ENCODE data around the gene FTCDNL1.

The FTCDNL1 gene

DNA sequence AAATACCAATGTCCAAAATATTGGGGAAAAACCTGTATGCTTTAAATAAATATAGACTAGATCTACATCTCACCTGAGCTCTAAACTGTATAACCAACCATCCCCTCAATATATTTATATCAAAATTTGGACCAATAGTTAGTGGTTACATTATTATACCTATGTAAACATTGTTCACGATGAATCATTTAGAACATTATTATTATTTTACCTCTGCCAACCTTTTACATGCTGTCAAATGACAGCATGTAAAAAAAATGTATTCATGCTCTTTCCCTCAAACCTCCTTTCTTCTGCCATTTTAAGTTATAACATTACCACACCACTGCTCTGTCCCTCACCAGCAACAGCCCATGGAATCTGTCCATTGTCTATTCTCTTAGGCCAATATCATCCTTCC, 9.6 kb downstream of the FTCDNL1 start:
- no peak for DNase-seq

DNA sequence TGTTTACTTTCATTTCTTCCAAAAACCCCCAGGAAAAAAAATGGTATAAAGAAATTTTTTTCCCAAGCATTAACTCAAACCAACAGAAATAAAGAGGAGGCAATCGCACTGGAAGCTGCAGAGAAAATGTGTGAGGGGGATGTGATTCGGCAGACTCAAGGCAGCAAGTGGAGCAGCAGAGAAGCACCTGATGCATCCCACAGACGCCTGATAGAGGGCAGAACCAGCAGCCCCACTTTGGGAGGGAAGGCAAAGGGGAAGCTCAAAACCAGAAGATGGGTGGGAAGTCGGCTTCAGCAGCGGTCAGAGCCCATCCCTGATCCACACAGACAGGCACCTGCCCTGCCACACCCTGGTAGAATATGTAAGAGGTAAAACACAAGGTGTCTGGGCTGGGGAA, 12.6 kb downstream of the FTCDNL1 start:
- DNase-seq = no peak

DNA sequence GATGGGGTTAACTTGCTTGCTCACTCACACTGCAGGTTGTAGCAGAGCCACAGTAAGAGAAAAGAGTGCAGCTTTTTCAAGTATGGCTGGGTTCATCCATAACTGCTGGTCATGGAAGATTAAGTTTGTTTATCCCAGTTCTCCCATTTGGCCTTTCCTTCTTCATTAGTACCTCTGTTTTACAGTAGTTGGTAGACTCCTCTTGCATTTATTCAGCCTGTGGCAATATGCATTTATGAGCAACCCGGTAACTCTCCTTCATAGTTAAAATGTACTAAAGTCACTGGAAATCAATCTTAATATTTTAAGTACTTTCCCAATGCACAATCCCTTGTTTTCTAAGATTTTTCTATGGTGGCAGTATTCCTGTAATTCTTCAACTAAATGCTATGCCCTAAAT, 14.0 kb downstream of the FTCDNL1 start:
- no peak for DNase-seq

DNA sequence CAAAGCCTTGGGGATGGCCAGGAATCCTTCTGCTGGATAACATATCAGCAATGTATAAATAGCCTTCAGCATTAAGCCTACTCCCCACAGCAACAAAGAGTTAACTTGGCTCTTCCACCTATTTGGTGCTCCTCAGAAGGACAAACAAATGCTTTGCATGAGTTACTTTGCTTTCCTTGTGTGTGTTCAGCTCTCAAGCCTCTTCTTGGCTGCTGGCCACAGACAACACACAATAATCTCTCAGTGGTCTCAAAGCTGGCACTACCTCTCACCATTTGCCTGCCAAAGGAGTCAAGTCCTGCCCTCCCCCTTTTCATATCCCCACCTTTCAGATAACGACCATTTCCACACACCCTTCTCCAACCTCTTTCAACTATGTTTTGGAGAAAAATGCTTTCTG, 17.5 kb downstream of the FTCDNL1 start:
- DNase-seq = no peak

DNA sequence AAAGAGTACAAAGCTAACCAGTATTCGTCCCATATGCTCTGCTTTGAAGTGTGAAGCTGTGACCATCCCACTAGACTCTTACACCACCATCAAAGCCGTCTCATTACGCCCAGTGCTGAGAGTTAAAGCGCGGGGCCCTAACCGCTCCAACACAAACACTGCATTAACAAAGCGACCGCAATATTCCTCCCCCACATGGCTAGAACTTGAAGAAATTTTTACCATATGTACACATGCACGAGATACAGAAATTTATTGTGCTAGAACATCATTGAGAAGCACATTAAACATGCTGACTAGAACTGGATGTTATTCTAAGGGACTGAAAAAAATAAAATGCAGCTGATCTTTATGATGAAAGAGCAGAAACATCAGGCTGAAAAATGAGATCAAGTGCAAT, 20.5 kb downstream of the FTCDNL1 start:
- DNase-seq = peak; percentile 62

DNA sequence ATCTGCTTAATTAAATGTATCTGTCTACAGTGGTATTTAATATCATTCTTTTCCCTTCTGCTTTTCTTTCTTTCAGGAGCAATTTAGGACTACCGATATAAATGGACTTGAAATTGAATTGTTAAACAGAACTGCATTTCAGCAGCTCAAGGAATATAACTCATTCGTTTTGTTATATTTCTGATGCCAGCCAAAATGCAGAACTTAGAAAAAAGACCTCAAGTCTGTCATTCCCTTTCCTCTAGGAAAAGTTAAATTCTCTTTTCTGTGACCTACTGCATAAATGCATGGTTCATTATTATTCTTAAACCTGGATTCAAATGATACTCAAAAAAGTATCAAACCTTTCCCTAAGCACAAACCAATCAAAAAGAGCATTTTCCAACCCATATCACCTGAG, 21.4 kb downstream of the FTCDNL1 start:
- DNase-seq = no peak

DNA sequence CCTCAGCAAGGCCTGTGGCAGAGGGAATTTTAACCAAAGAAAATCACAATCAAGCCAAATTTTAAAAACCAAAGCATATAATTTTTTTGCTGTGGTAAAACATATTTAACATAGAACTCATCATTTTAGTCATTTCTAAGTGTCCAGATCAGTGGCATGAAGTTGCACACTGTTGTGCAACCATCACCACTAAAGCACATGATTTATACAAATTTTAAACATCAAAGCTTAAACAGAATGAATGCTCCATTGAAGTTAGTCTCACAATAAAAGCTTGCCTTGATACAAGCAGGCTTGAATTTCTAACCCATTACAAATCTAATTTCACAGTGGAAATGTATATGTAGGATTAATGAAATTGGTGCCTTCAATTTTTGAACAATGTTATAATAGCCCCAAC, 31.2 kb downstream of the FTCDNL1 start:
- peak; percentile 25 for DNase-seq

DNA sequence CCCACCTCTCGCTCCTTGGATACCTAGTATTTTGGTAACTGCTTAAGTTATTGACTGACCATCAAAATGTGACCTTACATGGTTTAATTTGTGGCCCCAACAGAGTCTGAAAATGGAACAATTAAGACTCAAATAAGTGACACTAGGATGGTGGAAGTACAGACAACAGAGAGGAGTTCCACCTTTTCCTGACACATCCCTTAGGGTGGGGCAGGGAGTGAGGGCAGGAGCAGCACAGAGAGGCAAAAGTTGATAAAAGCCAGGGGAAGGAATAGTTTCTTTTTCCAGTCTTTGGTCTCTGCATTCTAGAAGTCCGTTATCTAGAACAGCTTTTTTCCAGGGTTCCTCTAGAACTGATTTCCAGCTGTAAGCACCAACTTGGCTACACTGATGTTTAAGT, 32.2 kb downstream of the FTCDNL1 start:
- no peak for DNase-seq

DNA sequence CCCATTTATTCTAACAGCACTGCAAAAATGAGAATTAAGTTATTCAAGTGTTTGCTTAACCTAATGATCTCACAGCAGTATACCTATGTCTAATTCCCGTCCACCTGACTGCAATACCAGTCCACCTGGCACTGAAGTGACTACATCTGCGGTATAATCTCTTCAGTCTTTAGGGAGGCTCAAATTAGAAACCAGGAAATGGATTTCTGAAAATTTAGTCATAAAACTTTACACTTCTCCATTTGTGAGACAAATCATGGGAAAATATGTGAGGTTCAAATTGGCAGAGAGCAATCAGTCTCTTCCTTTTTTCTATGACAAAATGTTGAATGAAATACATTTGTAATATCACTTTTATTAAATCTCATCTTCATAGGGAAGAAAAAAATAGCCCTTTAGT, 33.0 kb downstream of the FTCDNL1 start:
- no peak for DNase-seq

DNA sequence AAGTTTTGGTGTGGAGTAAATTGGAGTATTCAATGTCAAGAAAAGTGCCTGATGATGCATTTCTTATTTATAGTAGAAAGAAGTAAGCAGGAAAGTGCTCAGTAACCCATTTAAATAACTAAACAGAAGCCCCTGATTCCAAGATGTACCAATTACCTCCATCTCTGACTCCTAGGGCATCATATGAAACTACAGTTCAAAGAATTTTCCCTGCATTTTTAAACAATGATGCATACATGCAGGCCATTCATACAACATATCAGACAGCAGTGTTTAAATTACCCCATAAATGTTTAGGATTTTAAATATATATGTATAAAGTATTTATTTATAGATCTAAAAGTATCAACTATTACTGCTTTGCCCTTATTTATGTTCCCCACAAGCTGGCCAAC, 36.2 kb downstream of the FTCDNL1 start:
- peak; percentile 25 for DNase-seq

DNA sequence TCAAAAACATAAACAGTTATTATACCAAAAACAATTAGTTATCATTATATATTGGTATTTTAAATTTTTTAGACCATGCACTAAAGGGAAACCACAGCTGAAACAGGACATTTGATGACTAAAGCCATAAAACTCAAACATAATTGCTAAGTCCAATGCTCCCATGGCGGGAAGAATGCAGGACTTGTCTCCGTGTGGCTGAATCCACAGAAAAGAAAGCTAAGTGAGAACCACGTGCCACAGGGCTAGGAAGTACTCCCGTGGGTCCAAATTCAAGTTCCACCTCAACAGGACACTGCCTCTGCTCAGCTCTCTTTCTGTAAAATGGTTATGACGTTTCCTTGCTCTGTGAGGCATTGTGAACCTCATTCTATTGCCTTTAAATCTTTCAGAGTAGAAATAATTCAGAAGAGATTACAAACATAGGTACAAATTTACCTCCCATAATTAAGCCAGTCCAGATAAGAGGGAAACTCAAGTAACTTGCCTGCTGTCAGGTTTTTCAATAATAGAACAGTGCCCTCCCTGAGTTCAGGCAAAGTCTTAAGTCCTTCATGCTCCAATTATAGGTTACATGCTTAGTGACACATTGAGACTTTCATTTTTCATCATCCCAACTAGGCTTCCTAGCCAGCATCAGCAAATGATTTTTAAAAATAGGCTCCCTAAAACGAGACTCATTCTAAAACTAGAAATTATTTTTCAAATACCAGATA, 36.7 kb downstream of the FTCDNL1 start:
- DNase-seq = peak; percentile 28

DNA sequence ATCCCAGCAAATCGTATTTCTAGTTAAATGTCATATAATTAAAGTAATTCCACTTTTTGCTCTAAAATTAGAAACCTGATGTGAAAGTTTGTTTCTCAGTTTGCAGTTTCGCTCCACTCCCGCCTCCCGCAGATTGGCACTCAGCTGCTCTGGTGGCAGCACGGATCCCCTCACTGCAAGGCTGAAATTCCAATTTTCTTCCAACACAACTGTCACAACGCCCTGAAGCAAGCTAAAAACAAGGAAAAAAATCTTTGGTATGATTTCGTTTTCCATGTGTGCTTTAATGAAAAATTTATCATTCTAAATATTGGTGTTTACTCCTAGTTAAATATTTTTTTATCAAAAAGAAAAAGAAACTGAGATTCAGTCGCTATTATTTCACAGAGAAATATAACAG, 38.5 kb downstream of the FTCDNL1 start:
- no peak for DNase-seq

DNA sequence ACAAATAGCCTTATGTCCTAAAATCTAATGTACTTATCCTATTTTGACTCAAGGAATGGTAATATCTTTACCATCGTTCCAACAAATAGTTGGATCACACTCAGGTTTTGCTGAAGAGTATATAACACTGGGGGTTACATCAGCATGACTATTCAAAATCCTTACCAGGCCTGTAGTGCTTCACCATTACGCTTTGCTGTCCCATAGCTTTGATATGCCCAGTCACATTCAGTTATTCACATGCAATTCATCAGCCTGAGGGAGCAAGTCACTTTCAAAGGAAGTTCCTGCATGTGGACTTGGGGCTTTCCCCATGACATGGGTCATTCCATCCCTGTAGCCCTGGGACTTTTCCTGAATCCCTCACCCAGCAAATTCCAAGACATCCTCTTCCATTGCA, 39.6 kb downstream of the FTCDNL1 start:
- DNase-seq = peak; percentile 51

DNA sequence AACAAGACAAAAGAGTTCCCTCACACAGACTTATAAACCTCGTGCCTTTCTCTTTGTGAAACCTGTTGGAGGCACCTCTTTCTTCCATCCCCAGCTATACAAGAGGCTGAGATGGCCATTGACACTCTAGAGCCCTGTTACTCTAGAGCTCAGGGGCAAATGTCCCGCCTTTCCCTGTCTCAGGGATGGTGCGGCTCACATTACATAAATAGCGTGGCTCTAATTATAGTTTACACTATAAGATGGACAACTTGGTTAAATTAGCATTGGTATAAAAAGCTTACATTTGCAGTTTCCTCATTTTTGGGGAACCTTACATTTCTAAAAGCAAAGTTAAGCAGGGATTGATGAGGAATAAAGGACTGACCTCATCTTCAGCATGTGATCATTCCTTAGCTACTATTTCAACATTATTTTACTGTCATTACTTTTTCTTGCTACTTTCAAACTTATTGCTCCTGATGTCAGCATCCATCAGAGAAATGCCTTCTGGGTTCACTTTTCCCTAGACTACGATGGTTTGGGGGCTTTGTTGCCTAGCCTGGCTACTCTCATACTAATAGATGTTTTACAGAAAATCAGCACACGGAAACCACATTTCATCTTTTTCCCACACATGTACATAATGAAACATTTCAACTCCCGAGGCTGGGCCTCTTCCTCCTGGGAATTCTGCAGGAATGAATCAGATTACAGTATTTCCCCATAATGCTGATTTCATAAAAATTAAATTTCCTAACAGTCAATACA, 40.4 kb downstream of the FTCDNL1 start:
- peak; percentile 85 for DNase-seq

DNA sequence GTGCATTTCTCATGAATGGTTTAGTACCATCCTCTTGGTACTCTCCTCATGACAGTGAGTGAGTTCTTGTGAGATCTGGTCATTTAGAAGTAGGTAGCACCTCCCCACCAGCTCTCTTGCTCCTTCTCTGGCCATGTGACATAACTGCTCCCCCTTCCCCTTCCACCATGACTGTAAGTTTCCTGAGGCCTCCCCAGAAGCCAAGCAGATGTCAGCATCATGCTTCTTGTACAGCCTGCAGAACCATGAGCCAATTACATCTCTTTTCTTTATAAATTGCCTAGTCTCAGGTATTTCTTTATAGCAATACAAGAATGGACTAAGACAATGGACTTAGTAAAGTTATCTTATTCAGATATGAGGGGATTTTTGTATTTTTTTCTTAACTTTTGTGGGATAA, 43.0 kb downstream of the FTCDNL1 start:
- no peak for DNase-seq

DNA sequence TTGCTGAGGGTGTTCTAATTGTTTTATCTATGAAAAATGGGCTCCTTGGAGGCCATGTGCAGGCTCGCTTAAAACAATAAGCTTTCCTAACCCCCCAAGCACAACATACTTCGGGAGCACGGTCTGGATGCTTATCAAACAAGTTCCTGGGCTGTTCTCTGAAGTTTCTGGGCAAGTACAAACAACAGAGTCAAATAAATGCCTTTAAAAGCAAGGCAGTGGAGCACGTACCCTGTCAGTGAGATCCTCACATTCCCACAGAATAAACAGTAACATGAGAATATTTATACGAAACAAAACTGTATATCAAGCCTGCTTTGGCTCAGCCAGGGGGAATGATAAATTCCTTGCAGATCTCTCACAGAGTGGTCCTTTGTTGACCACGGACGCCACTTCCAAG, 44.8 kb downstream of the FTCDNL1 start:
- DNase-seq = no peak

DNA sequence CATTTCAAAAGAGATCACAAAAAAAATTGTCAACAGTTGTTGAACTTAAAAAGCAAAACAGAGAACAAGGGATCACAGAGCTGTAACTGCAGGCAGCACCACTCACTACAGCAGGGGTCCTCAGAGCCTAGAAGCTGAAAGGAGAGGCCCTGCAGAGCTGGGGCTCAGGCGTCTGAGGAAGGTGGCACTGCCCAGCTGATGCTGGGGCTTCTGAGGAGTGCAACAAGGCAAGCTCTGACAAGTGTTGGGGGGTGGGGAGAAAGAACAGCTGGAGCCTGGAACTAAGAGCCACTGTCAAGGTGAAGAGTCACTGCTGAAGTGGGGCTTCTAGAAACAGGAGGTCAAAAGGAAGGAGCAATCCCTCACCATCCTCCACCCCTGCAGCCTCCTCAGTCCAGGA, 46.2 kb downstream of the FTCDNL1 start:
- DNase-seq = no peak

DNA sequence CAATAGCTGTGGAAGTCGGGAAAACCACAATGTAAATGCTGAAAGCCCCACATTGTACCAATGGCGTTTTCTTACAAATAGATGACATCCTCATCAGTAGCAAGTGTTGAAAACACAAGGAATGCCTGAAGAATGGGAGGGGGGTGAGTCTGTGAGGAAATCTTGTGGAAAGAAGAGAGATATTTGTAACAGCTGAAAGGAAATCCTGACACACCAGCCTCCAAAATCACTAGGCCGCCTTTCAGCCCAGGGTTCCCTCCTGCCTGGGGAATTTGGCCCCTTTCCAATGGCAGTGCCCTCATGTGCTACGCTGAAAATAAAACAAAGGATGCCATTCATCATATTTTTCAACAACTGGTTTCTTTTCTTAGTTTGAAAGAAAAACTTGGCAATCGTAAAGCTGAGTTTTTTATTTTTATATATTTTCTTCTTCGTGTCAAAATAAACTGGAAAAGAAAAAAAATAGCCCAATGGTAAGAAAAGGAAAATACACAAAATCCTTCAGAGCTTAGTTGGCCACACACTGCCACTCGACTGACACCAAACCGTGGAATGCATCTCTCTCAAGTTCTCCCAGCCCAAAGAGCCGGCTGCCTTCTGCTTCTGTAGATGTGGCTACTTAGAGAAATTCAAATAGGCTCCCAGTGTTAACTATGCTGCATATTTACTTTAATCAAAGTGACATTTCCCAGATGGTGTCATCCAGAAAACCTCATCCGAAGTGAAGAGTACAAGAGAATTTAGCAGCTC, 52.0 kb downstream of the FTCDNL1 start:
- peak; percentile 44 for DNase-seq

DNA sequence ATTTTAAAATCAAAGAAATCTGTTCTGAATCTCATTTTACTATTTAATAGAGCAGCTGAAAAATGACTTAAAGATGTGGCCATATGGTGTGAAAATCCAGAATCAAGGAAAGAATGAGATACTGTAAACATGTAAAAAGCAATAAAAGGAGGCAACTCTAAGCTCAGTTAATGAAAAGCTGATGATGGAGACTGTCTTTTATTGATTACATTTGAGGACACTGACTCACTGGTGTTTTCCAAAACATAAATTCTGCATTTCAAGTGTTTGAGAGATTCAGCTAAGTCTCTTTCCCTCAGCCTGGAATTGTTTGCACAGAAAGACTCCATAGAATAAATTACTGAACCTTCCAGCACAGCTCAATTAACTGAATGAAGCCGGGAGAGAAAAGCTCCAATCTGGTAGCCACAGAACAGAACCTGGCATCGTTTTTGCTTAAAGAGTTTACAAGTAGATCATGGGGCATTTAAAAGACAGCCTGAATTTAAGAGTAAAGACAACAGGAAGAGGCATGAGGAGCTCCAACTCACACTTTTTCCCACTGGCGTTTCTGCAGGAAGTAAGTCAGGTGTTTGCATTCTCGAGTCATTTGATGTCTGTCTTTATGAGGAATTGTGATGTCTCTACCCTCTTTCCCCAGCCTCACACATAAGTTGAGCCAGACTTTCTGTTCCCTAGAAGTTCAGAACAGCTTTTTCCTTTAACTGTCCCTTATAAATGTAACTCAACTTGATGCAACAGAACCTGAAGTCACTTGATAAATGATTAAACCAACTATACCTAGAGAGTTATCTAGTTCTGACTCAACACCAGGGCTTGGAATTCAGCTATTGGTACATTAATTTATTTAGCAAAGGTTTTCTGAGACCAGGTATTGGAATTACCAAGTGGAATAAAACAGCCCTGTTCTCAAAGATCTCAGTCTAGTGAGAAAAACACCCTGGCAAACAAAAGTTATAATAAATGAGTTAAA, 53.3 kb downstream of the FTCDNL1 start:
- no peak for DNase-seq

DNA sequence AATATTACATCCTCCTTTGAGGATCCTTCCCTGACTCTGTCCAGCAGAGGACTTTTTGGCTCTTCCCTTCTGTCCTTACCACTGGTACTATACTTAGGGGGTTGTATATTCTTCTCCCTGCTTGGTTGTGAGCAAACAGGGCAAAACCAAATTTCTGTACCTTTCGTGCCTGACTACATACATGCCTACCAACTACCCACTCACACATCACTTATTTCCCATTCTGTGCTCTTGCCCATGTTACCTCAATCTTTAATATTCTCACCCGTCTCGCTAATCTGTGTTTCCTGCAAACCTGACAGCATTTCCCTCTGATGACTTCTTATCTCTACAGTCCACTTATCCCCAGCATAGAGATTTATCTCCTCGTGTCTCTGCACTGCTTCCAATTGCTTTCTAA, 58.6 kb downstream of the FTCDNL1 start:
- no peak for DNase-seq

DNA sequence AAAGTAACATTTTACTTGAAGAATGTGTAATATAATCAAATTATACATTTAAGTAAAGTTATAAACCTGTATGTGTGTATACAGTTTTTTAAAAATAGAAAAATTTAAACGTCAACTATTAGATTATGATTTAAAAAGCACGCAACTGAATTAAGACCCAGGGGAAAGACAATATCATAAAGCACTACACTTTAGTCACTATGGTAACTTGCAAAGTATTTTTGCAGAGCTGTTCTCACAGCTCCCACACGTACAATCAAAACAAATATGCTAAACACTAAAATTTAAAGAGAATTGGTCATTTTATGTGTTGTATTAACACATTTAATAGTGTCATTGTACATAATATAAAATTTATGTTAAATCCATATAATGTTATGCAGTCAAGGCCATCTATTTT, 59.7 kb downstream of the FTCDNL1 start:
- no peak for DNase-seq

DNA sequence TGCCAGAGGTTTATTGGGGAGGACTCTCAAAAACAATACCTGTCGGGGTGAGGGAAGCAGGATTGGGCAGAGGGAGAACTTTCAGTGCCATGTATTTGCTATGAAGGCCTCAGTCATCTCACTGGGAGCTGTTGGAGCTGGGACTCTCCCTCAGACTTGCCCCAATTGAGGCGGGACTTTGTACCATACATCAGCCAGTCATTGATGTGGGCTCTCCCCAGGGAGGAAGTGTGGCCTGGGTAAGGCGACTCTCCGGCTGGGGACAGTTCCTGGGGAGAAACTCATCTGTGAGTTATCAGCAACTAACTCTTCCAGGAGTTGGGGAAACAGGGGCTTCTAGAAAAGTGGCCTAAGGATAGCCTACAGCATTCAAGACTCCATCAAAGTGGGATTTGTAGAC, 66.5 kb downstream of the FTCDNL1 start:
- DNase-seq = no peak

DNA sequence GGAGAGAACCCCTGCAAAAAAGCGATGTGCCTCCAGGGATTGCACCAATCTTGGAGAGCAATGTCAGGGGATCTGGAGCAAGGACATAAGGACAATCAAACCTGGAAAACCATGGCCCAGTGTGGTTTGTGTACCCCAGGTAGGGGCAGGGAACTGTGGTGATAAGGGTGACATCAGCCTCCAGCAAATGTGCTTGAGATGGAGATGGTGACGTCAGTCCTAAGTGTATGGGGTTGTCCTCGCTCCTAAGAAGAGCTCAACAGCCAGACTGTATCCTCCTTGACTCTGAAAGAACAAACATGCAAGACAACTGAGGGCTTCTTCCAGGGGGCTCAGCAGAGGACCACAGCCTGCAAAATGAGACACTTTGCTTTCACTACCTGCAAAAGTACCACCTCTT, 71.4 kb downstream of the FTCDNL1 start:
- no peak for DNase-seq
